ENCODE measurements around the gene MGAT3. TPM values are rescaled to one million over a fixed set of nuclear protein-coding genes. Genes with fewer than 3 reads are reported as not detected.
"Not testable (repeated sequence)": the region's sequence is repeated elsewhere in the genome, so short reads cannot be mapped to it uniquely, and the experiment has no call there.

Gene MGAT3
- total and polyA plus RNA-seq, 2 donors (not counting 1 experiment from before 2014, with no cell fraction given) = 11.1 to 27.8 TPM

DNA sequence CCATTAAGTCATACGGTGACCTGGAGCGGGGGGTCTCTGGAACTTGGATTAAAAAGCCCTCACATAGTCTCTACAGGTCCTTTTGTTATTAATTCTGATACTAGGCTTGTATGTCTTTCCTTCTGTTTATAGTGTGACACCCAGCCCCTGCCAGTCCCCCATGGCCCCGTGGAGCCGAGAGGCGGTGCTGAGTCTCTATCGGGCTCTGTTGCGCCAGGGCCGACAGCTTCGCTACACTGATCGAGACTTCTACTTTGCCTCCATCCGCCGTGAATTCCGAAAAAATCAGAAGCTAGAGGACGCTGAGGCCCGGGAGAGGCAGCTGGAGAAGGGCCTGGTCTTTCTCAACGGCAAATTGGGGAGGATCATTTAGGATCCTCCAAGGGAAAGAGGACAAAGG is 47.3 kb downstream of the MGAT3 start:
- H3K27ac ChIP-seq (ENCODE audit: low read length in 2 of 2) = no peak overlapping the region
- peaks cover 38% of the 10 kb centered on the region for H4K20me1 ChIP-seq (ENCODE audit: control insufficient read depth, insufficient read depth, low read length, poor library complexity, severe bottlenecking)
- intact Hi-C loops (cut with micrococcal nuclease) = no loop called here
- H3K4me2 ChIP-seq (replicated peaks; ENCODE audit: low read depth, low read length, poor library complexity, severe bottlenecking) = peak overlapping the region; percentile 91
- H3K4me3 ChIP-seq (ENCODE audit: control extremely low read depth in 1 of 5, extremely low read depth in 1 of 5, insufficient read depth in 1 of 5, low read depth in 2 of 5, low read length in 4 of 5) = no peak overlapping the region
- H3K4me3 Mint-ChIP-seq = peak overlapping the region; percentile 96
- no peak overlapping the region for H2AFZ ChIP-seq (ENCODE audit: insufficient read depth, low read depth, low read length, poor library complexity, severe bottlenecking)
- H3K27me3 Mint-ChIP-seq = no peaks in the 10 kb centered on the region
- no peak for ATAC-seq (ENCODE audit: low read depth)
- H3K27me3 ChIP-seq (replicated peaks in 1 of 4; ENCODE audit: control extremely low read depth in 1 of 4, control insufficient read depth in 3 of 4, insufficient read depth in 4 of 4, low read length in 3 of 4) = no peaks in the 10 kb centered on the region
- DNase-seq = no peak
- ChIA-PET CTCF (interaction anchor here (3.0 to 6.0 kb wide), 2 partner anchors 12 to 521 kb away, joined by 13 to 43 read pairs; no protein-coding TSS in a partner anchor), POLR2A (no interaction called here)
- peaks cover 61% of the 10 kb centered on the region for H3K79me2 ChIP-seq (ENCODE audit: control insufficient read depth, insufficient read depth, low read length)
- H3K9ac ChIP-seq (ENCODE audit: low read length) = no peak overlapping the region
- H3K36me3 ChIP-seq (replicated peaks in 1 of 2; ENCODE audit: control extremely low read depth in 1 of 2, control insufficient read depth in 1 of 2, extremely low read depth in 1 of 2, insufficient read depth in 2 of 2, low read length in 1 of 2) = peaks cover 0 to 52% of the 10 kb centered on the region in 2 experiments
- peaks cover 16 to 25% of the 10 kb centered on the region in 2 donors for H3K4me1 ChIP-seq (ENCODE audit: control insufficient read depth in 2 of 2, insufficient read depth in 2 of 2, low read length in 2 of 2)
- no peak overlapping the region for H3K27ac Mint-ChIP-seq
- WGBS (ENCODE audit: insufficient coverage) = 93% methylated on average over 13 of the region's 16 CpGs
- no peak for TF ChIP-seq EZH2 (IDR thresholded peaks at IDR 0.05; ENCODE audit: borderline replicate concordance, insufficient read depth, low read depth, low read length, poor library complexity, severe bottlenecking)
- TF ChIP-seq, protein P1, sequence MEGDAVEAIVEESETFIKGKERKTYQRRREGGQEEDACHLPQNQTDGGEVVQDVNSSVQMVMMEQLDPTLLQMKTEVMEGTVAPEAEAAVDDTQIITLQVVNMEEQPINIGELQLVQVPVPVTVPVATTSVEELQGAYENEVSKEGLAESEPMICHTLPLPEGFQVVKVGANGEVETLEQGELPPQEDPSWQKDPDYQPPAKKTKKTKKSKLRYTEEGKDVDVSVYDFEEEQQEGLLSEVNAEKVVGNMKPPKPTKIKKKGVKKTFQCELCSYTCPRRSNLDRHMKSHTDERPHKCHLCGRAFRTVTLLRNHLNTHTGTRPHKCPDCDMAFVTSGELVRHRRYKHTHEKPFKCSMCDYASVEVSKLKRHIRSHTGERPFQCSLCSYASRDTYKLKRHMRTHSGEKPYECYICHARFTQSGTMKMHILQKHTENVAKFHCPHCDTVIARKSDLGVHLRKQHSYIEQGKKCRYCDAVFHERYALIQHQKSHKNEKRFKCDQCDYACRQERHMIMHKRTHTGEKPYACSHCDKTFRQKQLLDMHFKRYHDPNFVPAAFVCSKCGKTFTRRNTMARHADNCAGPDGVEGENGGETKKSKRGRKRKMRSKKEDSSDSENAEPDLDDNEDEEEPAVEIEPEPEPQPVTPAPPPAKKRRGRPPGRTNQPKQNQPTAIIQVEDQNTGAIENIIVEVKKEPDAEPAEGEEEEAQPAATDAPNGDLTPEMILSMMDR (IDR thresholded peaks at IDR 0.05) = no peak
- peaks cover 40% of the 10 kb centered on the region for H3K4me1 Mint-ChIP-seq
- H3K9me3 Mint-ChIP-seq (ENCODE audit: insufficient read depth) = no peaks in the 10 kb centered on the region
- no peaks in the 10 kb centered on the region for H3K9me3 ChIP-seq (ENCODE audit: control extremely low read depth in 1 of 3, control insufficient read depth in 2 of 3, insufficient read depth in 1 of 3, low read length in 2 of 3)

DNA sequence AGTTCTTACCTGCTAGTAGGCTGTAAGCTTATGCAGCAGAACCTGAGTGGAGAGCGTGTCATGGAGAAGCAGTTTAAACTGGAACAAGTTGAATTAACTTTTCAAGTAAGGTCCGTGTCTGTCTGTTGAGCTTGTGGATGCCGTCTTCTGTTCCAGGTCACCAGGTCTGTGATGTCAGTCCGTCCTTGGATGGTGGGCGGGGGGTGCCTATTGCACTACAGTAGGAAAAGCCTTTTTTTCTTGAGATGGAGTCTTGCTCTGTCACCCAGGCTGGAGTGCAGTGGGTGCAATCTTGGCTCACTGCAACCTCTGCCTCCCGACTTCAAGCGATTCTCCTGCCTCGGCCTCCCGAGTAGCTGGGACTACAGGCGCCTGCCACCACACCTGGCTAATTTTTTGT is 50.2 kb downstream of the MGAT3 start:
- H3K27ac Mint-ChIP-seq; H3K9me3 ChIP-seq (ENCODE audit: control extremely low read depth in 1 of 3, control insufficient read depth in 2 of 3, insufficient read depth in 1 of 3, low read length in 2 of 3); H3K27ac ChIP-seq (ENCODE audit: low read length in 2 of 2); H3K9ac ChIP-seq (ENCODE audit: low read length); POLR2A ChIA-PET; H2AFZ ChIP-seq (ENCODE audit: insufficient read depth, low read depth, low read length, poor library complexity, severe bottlenecking); DNase-seq; H3K27me3 Mint-ChIP-seq; H3K27me3 ChIP-seq (replicated peaks in 1 of 4; ENCODE audit: control extremely low read depth in 1 of 4, control insufficient read depth in 3 of 4, insufficient read depth in 4 of 4, low read length in 3 of 4); intact Hi-C loops (cut with micrococcal nuclease); H3K4me3 Mint-ChIP-seq; ATAC-seq (ENCODE audit: low read depth); H3K4me2 ChIP-seq (replicated peaks; ENCODE audit: low read depth, low read length, poor library complexity, severe bottlenecking); H3K9me3 Mint-ChIP-seq (ENCODE audit: insufficient read depth); H3K4me3 ChIP-seq (ENCODE audit: control extremely low read depth in 1 of 5, extremely low read depth in 1 of 5, insufficient read depth in 1 of 5, low read depth in 2 of 5, low read length in 4 of 5): not testable (repeated sequence)
- CTCF ChIA-PET = interaction anchor here (0.6 to 2.1 kb wide), 6 partner anchors 11 to 164 kb away, joined by 3 to 11 read pairs (median 3); no protein-coding TSS in a partner anchor
- Histone ChIP-seq H3K4me1 (ENCODE audit: control insufficient read depth in 2 of 2, insufficient read depth in 2 of 2, low read length in 2 of 2) (peaks cover 13 to 19% of the 10 kb centered on the region in 2 donors), H4K20me1 (ENCODE audit: control insufficient read depth, insufficient read depth, low read length, poor library complexity, severe bottlenecking) (peaks cover 59% of the 10 kb centered on the region), H3K79me2 (ENCODE audit: control insufficient read depth, insufficient read depth, low read length) (peaks cover 84% of the 10 kb centered on the region), H3K36me3 (replicated peaks in 1 of 2; ENCODE audit: control extremely low read depth in 1 of 2, control insufficient read depth in 1 of 2, extremely low read depth in 1 of 2, insufficient read depth in 2 of 2, low read length in 1 of 2) (peaks cover 0 to 82% of the 10 kb centered on the region in 2 experiments)
- peaks cover 45% of the 10 kb centered on the region for H3K4me1 Mint-ChIP-seq
- WGBS (ENCODE audit: insufficient coverage) = 96% methylated on average over 10 of the region's 10 CpGs
